GM23338 (cell line): ENCODE measurements around the gene TESMIN. TPM values are rescaled to one million over a fixed set of nuclear protein-coding genes. Genes with fewer than 3 reads are reported as not detected.
A peak's percentile ranks its signal among the peaks of the same experiment; 100 is the strongest.

ENCODE experiments used
- ATAC-seq: fragments of 200-7000 bp; cut with Tn5 transposase; 3 replicates; pipeline ENCODE4 v1.9.1; 2020
- DNase-seq: peaks from one replicate; pipeline ENCODE4 v3.0.0-alpha.2; 2015; ENCODE audit warnings: low spot score
- H2AFZ ChIP-seq: fragments of 200-600 bp; sonication (generic); 2 replicates; pipeline ENCODE4 v1.8.0; 2016; ENCODE audit warnings: antibody characterized with exemption, mild to moderate bottlenecking, moderate library complexity
- H3F3A ChIP-seq: fragments of 200-600 bp; sonication (generic); replicated peaks from 2 replicates; pipeline ENCODE4 v1.8.0; 2017; ENCODE audit warnings: antibody characterized with exemption, mixed run types, low read depth
- H3K27ac ChIP-seq: fragments of 200-600 bp; sonication (generic); 2 replicates; pipeline ENCODE4 v1.6.1; 2016; ENCODE audit warnings: low read depth
- H3K27me3 ChIP-seq: fragments of 200-600 bp; sonication (generic); 2 replicates; pipeline ENCODE4 v1.8.0; 2016; ENCODE audit warnings: mild to moderate bottlenecking, mixed run types, moderate library complexity; ENCODE audit not compliant: insufficient read depth
- H3K36me3 ChIP-seq: fragments of 200-600 bp; sonication (generic); 2 replicates; pipeline ENCODE4 v1.8.0; 2016; ENCODE audit warnings: mild to moderate bottlenecking; ENCODE audit not compliant: insufficient read depth
- H3K4me1 ChIP-seq: fragments of 200-600 bp; sonication (generic); 2 replicates; pipeline ENCODE4 v1.8.0; 2016; ENCODE audit warnings: mild to moderate bottlenecking, moderate library complexity; ENCODE audit not compliant: insufficient read depth
- H3K4me2 ChIP-seq: fragments of 200-600 bp; sonication (generic); 2 replicates; pipeline ENCODE4 v1.7.1; 2017; ENCODE audit warnings: mixed run types
- H3K4me3 ChIP-seq: fragments of 200-600 bp; sonication (generic); 2 replicates; pipeline ENCODE4 v1.6.1; 2016; ENCODE audit warnings: mixed run types
- H3K79me2 ChIP-seq: fragments of 200-600 bp; sonication (generic); replicated peaks from 2 replicates; pipeline ENCODE4 v1.8.0; 2017; ENCODE audit warnings: mild to moderate bottlenecking; ENCODE audit not compliant: insufficient read depth
- H3K9me2 ChIP-seq: fragments of 200-600 bp; sonication (generic); 2 replicates; pipeline ENCODE4 v1.8.0; 2017; ENCODE audit not compliant: insufficient read depth
- H4K20me1 ChIP-seq: fragments of 200-600 bp; sonication (generic); replicated peaks from 2 replicates; pipeline ENCODE4 v1.8.0; 2017; ENCODE audit warnings: mild to moderate bottlenecking; ENCODE audit not compliant: insufficient read depth
- H3K27ac Mint-ChIP-seq: 2 replicates; pipeline ENCODE4 v1.8.0; 2020; ENCODE audit warnings: inconsistent platforms, mild to moderate bottlenecking, moderate library complexity, mixed read lengths
- H3K27me3 Mint-ChIP-seq: 3 replicates; pipeline ENCODE4 v1.8.0; 2022; ENCODE audit warnings: low read depth, mild to moderate bottlenecking, moderate library complexity, mixed read lengths, inconsistent platforms; ENCODE audit not compliant: insufficient read depth, poor library complexity
- H3K36me3 Mint-ChIP-seq: 3 replicates; pipeline ENCODE4 v1.8.0; 2021; ENCODE audit warnings: low read depth, mild to moderate bottlenecking, inconsistent platforms, moderate library complexity, mixed read lengths
- H3K4me1 Mint-ChIP-seq: 3 replicates; pipeline ENCODE4 v1.8.0; 2020; ENCODE audit warnings: mild to moderate bottlenecking, inconsistent platforms, mixed read lengths
- H3K4me3 Mint-ChIP-seq: 3 replicates; pipeline ENCODE4 v1.8.0; 2021; ENCODE audit warnings: moderate library complexity, mild to moderate bottlenecking, inconsistent platforms, mixed read lengths
- H3K9me3 Mint-ChIP-seq: 3 replicates; pipeline ENCODE4 v1.8.0; 2020; ENCODE audit warnings: moderate library complexity, mild to moderate bottlenecking, inconsistent platforms, mixed read lengths
- CREB1 ChIP-seq: fragments of 250-450 bp; sonication (Bioruptor Pico); IDR thresholded peaks from 2 replicates; pipeline ENCODE4 v1.5.0; 2020; ENCODE audit warnings: low read depth, mild to moderate bottlenecking, moderate library complexity
- CTCF ChIP-seq, 2 experiments: fragments of 200-600 bp in 1 of 2; sonication (generic) in 1 of 2; conservative IDR thresholded peaks; 2 replicates each; pipeline versions ENCODE4 v1.5.1 to v1.6.1; 2016 to 2017; ENCODE audit warnings: antibody characterized with exemption in 2 of 2, low read depth in 2 of 2, mild to moderate bottlenecking in 2 of 2, moderate library complexity in 1 of 2
- NANOG ChIP-seq: IDR thresholded peaks from 2 replicates; pipeline ENCODE4 v1.6.1; 2016; ENCODE audit warnings: antibody characterized with exemption, borderline replicate concordance
- POLR2AphosphoS5 ChIP-seq: IDR thresholded peaks from 2 replicates; pipeline ENCODE4 v1.6.1; 2016; ENCODE audit warnings: antibody characterized with exemption, low read depth
- ZNF114 ChIP-seq: fragments of 250-450 bp; sonication (Bioruptor Pico); IDR thresholded peaks from 2 replicates; pipeline ENCODE4 v1.5.0; 2020; ENCODE audit warnings: mild to moderate bottlenecking, moderate library complexity
- ZNF462 ChIP-seq: fragments of 250-450 bp; sonication (Bioruptor Pico); IDR thresholded peaks from 2 replicates; pipeline ENCODE4 v1.5.0; 2020; ENCODE audit warnings: mild to moderate bottlenecking, moderate library complexity
- polyA plus RNA-seq: library from polyadenylated mRNA; unstranded; fragments of >200 nt; fragmentation: Nextera tagmentation; extraction: Ambion mirVana; gene quantifications from 2 replicates; pipeline ENCODE4 v1.2.1, GENCODE V29; 2016
- total RNA-seq: library from RNA; depleted of rRNA; stranded (reverse); fragments of >200 nt; shearing (Covaris generic); gene quantifications from 2 replicates; pipeline ENCODE4 v1.2.3, GENCODE V29; 2014

TESMIN gene
- total and polyA plus RNA-seq, 2 experiments from 2014 or later, result 54.5 to 64.6 TPM

GRCh38 chr11:68689737-68690625 lies 61.3 kb downstream of the TESMIN start:
- Histone ChIP-seq H3K9me2 (no peaks in the 10 kb centered on the region), H2AFZ (no peak overlapping the region), H3K4me3 (no peak overlapping the region), H3K27me3 (peaks cover 9% of the 10 kb centered on the region), H3K4me2 (peak overlapping the region; percentile 55; the same call in 1 of the 2 replicates), H3F3A (peaks cover 18% of the 10 kb centered on the region), H3K36me3 (peaks cover 18% of the 10 kb centered on the region; the same call in 1 of the 2 replicates), H4K20me1 (no peaks in the 10 kb centered on the region; the same call in 1 of the 2 replicates), H3K27ac (peak overlapping the region; percentile 53; the same call in 1 of the 2 replicates), H3K4me1 (peaks cover 29% of the 10 kb centered on the region), H3K79me2 (peaks cover 4% of the 10 kb centered on the region; the same call in 1 of the 2 replicates)
- Mint-ChIP-seq H3K9me3 (no peaks in the 10 kb centered on the region; the same call in 2 of the 3 replicates), H3K4me1 (peaks cover 59% of the 10 kb centered on the region), H3K36me3 (peaks cover 44% of the 10 kb centered on the region), H3K4me3 (no peak overlapping the region; the same call in 2 of the 3 replicates), H3K27ac (no peak overlapping the region), H3K27me3 (peaks cover 29% of the 10 kb centered on the region)
- no peak for ATAC-seq
- no peak for DNase-seq
- TF ChIP-seq NANOG (no peak), CTCF (conservative IDR thresholded peaks at IDR 0.05; ENCODE audit: low read depth in 2 of 2) (0 out of 4 replicates have a peak, but pooled peaks of 1 of the 2 experiments have one; percentile 6)

- Histone ChIP-seq H3K36me3 (peaks cover 18% of the 10 kb centered on the region; the same call in 1 of the 2 replicates), H3K9me2 (no peaks in the 10 kb centered on the region), H3K27me3 (peaks cover 17% of the 10 kb centered on the region), H3K27ac (peak overlapping the region; percentile 39; the same call in 1 of the 2 replicates), H3K4me2 (no peak overlapping the region), H2AFZ (no peak overlapping the region), H3F3A (peaks cover 17% of the 10 kb centered on the region), H3K79me2 (peaks cover 4% of the 10 kb centered on the region; the same call in 1 of the 2 replicates), H3K4me1 (peaks cover 24% of the 10 kb centered on the region), H4K20me1 (no peaks in the 10 kb centered on the region; the same call in 1 of the 2 replicates), H3K4me3 (no peak overlapping the region)
- ATAC-seq, result no peak
- H3K27me3 Mint-ChIP-seq, result peaks cover 36% of the 10 kb centered on the region
- H3K9me3 Mint-ChIP-seq, result no peaks in the 10 kb centered on the region; the same call in 2 of the 3 replicates
- no peak overlapping the region for H3K27ac Mint-ChIP-seq
- peaks cover 51% of the 10 kb centered on the region for H3K4me1 Mint-ChIP-seq
- H3K4me3 Mint-ChIP-seq, result no peak overlapping the region
- H3K36me3 Mint-ChIP-seq, result peaks cover 44% of the 10 kb centered on the region
- DNase-seq, result no peak
- no peak for TF ChIP-seq ZNF462 (CRISPR knock-in tag)
- TF ChIP-seq ZNF114 (CRISPR knock-in tag), result no peak
- TF ChIP-seq CREB1, result no peak
- TF ChIP-seq POLR2AphosphoS5, result no peak
- TF ChIP-seq CTCF (conservative IDR thresholded peaks at IDR 0.05; ENCODE audit: low read depth in 2 of 2), result no peak
Measured at GRCh38 chr11:68688881-68689280, 62.4 kb downstream of the TESMIN start.
